Subcutaneous abdominal adipose tissue (tissue), 5 donors: ENCODE data around the gene YJEFN3.

Source experiments
- H3K27ac ChIP-seq: one replicate; pipeline ENCODE4 v1.7.0; 2013; ENCODE audit warnings: low read depth, mild to moderate bottlenecking, inconsistent platforms, low read length, moderate library complexity
- H3K27me3 ChIP-seq, 5 donors: one replicate each; pipeline ENCODE4 v1.7.0; 2013; ENCODE audit warnings: low read length in 5 of 5, inconsistent platforms in 1 of 5; ENCODE audit not compliant: control insufficient read depth in 5 of 5, insufficient read depth in 4 of 5
- H3K36me3 ChIP-seq, 5 donors: one replicate each; pipeline ENCODE4 v1.7.0; 2013; ENCODE audit warnings: low read length in 5 of 5; ENCODE audit not compliant: control insufficient read depth in 5 of 5, insufficient read depth in 5 of 5
- H3K4me1 ChIP-seq, 5 donors: one replicate each; pipeline ENCODE4 v1.7.0; 2013; ENCODE audit warnings: low read length in 5 of 5, mild to moderate bottlenecking in 3 of 5, moderate library complexity in 1 of 5; ENCODE audit not compliant: control insufficient read depth in 5 of 5, insufficient read depth in 5 of 5
- H3K4me3 ChIP-seq, 5 donors: one replicate each; pipeline ENCODE4 v1.7.0; 2013; ENCODE audit warnings: low read length in 5 of 5, low read depth in 1 of 5
- H3K9ac ChIP-seq, 5 donors: one replicate each; pipeline ENCODE4 v1.7.0; 2013; ENCODE audit warnings: low read length in 5 of 5, mild to moderate bottlenecking in 4 of 5, moderate library complexity in 3 of 5
- H3K9me3 ChIP-seq, 5 donors: one replicate each; pipeline ENCODE4 v1.7.0; 2013; ENCODE audit warnings: low read length in 5 of 5; ENCODE audit not compliant: control insufficient read depth in 5 of 5
- donor health status: healthy.
- donor health status: healthy.
- donor health status: healthy.
- donor health status: healthy.
- donor health status: healthy.

Gene YJEFN3

GRCh38 chr19:19488875-19489690 is 39.6 kb upstream of the YJEFN3 start:
- Histone ChIP-seq H3K4me1 (peaks cover 17 to 47% (median 43%) of the 10 kb centered on the region in 5 donors), H3K9me3 (no peaks in the 10 kb centered on the region), H3K36me3 (peaks cover 0 to 43% (median 23%) of the 10 kb centered on the region in 5 donors), H3K27ac (peak overlapping the region; percentile 94), H3K9ac (peak overlapping the region in 4 of 5 donors; percentile 38 to 71 (median 58)), H3K4me3 (peak overlapping the region; percentile 31 to 56 (median 53)), H3K27me3 (no peaks in the 10 kb centered on the region)

- Histone ChIP-seq H3K9me3 (no peaks in the 10 kb centered on the region), H3K36me3 (peaks cover 0 to 50% (median 30%) of the 10 kb centered on the region in 5 donors), H3K4me1 (peaks cover 16 to 45% (median 42%) of the 10 kb centered on the region in 5 donors), H3K27ac (peak overlapping the region; percentile 94), H3K27me3 (no peaks in the 10 kb centered on the region), H3K4me3 (peak overlapping the region in 4 of 5 donors; percentile 25 to 56 (median 49)), H3K9ac (peak overlapping the region; percentile 12 to 36 (median 26))
Observed at GRCh38 chr19:19489804-19490204, 38.9 kb upstream of the YJEFN3 start.

DNA sequence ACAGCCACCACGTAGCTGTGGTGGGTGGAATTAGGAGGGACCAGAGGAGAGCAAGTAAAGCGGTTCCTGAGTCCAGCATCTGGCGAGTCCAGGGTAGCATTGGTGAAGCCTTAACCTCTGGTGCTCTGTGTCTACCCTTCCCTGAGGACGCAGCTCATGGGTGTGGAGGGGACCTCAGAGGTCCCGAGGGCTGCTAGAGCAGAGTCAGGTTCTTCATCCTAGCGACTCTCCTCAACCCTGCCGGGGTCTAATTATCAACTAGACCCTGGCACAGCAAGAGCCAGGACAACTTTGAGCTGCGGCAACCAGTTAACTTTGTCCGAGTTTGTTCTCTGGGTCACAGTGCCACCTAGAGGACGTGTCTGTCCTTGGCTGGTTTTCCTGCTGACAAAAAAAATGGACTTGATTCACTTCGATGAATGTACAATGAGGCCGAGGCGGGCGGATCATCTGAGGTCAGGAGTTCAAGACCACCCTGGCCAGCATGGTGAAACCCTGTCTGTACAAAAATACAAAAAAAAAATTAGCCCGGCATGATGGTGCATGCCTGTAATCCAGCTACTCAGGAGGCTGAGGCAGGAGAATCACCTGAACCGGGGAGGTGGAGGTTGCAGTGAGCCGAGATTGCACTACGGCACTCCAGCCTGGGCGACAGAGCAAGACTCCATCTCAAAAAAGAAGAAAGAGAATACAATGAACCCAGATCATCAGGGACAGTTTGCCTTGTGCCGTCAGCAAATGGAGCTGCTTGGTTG is 38.3 kb upstream of the YJEFN3 start:
- peak overlapping the region; percentile 94 for H3K27ac ChIP-seq
- peaks cover 0 to 54% (median 31%) of the 10 kb centered on the region in 5 donors for H3K36me3 ChIP-seq
- peak overlapping the region in 3 of 5 donors; percentile 12 to 36 (median 14) for H3K9ac ChIP-seq
- H3K9me3 ChIP-seq: no peaks in the 10 kb centered on the region
- no peaks in the 10 kb centered on the region for H3K27me3 ChIP-seq
- H3K4me1 ChIP-seq: peaks cover 15 to 39% (median 36%) of the 10 kb centered on the region in 5 donors
- H3K4me3 ChIP-seq: peak overlapping the region in 3 of 5 donors; percentile 25 to 45 (median 28)

DNA sequence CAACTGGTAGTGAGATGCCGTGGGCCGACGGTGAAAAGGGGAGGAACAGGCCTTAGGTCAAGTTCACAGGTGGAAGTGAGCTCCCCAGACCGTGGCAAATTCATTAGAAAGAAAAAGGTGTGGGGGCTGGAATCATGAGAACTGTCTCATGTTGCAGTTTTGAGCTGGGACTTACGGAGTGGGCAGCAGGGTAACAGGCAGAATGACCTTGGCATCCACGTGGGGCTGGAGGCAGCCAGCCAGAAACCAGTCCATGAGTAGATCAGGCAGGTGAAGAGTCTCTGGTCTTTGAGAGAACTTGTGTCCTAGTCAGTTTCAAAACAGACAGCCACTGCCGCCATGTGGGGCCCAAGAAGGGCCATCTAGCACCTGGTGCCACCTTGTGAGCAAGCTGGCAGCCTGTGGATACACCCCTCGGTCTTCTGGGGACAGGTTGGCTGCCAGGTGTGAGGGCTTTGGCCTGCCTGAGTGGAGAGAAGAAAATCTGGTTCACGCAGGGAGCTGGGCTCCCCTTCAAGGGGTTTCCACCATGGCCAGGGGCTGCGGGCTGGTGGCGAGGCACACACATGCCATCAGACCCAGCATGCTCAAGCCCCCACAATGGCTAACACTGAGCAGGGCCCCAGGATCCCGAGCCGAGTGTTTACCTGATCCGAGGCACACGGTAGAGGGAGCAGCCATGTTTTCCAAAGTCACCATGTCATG is 37.2 kb upstream of the YJEFN3 start:
- H3K27me3 ChIP-seq: no peaks in the 10 kb centered on the region
- no peak overlapping the region for H3K4me3 ChIP-seq
- peaks cover 15 to 35% (median 31%) of the 10 kb centered on the region in 5 donors for H3K4me1 ChIP-seq
- H3K27ac ChIP-seq: no peak overlapping the region
- no peaks in the 10 kb centered on the region for H3K9me3 ChIP-seq
- no peak overlapping the region for H3K9ac ChIP-seq
- peaks cover 0 to 59% (median 41%) of the 10 kb centered on the region in 5 donors for H3K36me3 ChIP-seq

DNA sequence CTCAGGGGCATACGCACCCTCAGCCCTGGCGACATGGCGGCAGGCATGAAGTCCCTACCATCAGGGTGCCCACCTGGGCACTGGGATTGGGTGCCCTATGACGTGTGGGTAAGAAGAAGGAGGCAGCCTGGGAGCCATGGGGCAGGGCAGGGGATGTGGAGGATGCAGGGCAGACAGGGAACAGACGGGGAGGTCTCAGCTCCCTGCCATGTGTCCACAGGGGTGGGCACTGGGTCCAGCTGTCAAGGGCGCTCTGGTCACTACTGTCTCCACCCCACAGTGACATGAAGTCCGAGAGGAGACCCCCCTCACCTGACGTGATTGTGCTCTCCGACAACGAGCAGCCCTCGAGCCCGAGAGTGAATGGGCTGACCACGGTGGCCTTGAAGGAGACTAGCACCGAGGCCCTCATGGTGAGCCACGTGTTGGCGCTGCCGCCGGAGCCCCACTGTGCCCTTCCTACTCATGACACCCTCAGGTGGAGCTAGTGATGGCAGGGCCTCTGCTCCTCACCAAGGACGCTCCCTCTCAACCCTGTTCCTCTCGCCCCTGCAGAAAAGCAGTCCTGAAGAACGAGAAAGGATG is 36.6 kb upstream of the YJEFN3 start:
- H3K9me3 ChIP-seq: no peaks in the 10 kb centered on the region
- H3K4me1 ChIP-seq: peaks cover 15 to 35% (median 31%) of the 10 kb centered on the region in 5 donors
- H3K36me3 ChIP-seq: peaks cover 0 to 59% (median 45%) of the 10 kb centered on the region in 5 donors

GRCh38 chr19:19493841-19494546 is 34.7 kb upstream of the YJEFN3 start:
- H3K9ac ChIP-seq: peak overlapping the region in 1 of 5 donors; percentile 2
- peaks cover 0 to 76% (median 63%) of the 10 kb centered on the region in 5 donors for H3K36me3 ChIP-seq
- no peaks in the 10 kb centered on the region for H3K27me3 ChIP-seq
- H3K4me3 ChIP-seq: no peak overlapping the region
- H3K4me1 ChIP-seq: peaks cover 10 to 22% (median 17%) of the 10 kb centered on the region in 5 donors
- no peak overlapping the region for H3K27ac ChIP-seq
- H3K9me3 ChIP-seq: no peaks in the 10 kb centered on the region

More for the DNA sequence above, 36.6 kb upstream of the YJEFN3 start:
- Histone ChIP-seq H3K9ac (no peak overlapping the region), H3K27ac (no peak overlapping the region), H3K27me3 (no peaks in the 10 kb centered on the region), H3K4me3 (no peak overlapping the region)

DNA sequence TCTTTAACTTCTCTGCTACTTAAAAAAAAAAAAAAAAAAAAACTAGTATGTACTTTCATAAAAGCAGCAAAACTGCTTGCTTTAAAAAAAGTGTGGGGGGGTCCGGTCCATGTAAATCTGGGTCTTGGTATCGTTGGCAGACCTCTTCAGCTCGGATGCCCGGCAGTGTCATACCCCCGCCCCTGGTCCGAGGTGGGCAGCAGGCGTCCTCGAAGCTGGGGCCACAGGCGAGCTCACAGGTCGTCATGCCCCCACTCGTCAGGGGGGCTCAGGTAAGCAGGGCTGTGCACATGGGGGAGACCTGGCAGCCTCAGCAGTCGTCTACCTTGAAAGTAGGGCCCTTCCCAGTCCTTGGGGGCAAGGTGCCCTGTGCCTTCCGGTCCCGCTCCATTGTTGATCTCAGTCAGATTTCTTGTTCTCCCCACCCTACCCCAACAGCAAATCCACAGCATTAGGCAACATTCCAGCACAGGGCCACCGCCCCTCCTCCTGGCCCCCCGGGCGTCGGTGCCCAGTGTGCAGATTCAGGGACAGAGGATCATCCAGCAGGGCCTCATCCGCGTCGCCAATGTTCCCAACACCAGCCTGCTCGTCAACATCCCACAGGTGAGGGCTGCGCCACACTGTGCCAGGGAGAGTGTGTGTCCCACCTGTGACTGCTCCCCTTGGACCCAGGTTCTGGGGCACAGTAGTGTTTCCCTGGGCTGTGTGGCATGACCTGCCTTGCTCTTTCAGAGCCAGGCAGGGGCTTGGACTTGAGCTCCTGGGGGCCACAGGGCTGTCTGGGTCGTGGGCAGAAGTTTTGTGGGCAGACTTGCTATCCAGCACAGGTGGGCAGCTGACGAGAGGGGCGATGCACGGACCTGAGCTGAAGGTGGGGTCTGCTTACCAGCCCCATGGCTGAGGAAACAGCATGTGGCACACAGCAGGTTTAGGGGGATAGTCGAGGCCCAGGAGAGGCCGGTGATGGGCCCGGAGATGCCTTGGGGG is 32.8 kb upstream of the YJEFN3 start:
- Histone ChIP-seq H3K27me3 (no peaks in the 10 kb centered on the region), H3K36me3 (peaks cover 0 to 93% (median 82%) of the 10 kb centered on the region in 5 donors)

DNA sequence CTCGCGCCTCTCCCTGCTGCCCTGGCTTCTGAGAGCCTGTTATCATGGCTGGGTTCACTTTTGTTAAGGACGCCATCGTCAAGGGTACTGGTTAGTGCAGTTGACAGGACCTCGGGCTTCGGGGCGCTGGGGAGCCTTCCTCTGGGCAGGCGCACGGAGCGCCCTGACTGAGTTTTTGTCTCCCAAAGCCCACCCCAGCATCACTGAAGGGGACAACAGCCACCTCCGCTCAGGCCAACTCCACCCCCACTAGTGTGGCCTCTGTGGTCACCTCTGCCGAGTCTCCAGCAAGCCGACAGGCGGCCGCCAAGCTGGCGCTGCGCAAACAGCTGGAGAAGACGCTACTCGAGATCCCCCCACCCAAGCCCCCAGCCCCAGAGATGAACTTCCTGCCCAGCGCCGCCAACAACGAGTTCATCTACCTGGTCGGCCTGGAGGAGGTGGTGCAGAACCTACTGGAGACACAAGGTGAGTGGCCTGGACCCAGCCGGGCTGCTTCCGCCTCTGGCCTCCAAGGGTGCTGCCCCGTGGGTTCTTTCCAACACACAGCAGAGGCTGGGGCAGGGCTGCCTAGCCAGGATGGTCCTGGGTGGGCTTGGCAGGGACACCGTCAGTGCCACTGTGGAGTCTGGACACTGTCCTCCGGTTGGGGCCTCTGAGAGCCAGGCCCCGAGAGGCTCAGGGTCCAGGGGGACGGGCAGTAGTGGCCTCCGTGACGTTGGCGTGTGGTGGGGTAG is 30.3 kb upstream of the YJEFN3 start:
- no peaks in the 10 kb centered on the region for H3K27me3 ChIP-seq
- no peaks in the 10 kb centered on the region for H3K9me3 ChIP-seq
- peaks cover 0 to 94% (median 91%) of the 10 kb centered on the region in 5 donors for H3K36me3 ChIP-seq
- no peak overlapping the region for H3K27ac ChIP-seq
- no peak overlapping the region for H3K4me3 ChIP-seq
- H3K9ac ChIP-seq: no peak overlapping the region
- peaks cover 0 to 5% (median 0%) of the 10 kb centered on the region in 5 donors for H3K4me1 ChIP-seq

More for the DNA sequence above, 32.8 kb upstream of the YJEFN3 start:
- Histone ChIP-seq H3K9me3 (no peaks in the 10 kb centered on the region), H3K4me3 (no peak overlapping the region), H3K9ac (no peak overlapping the region), H3K4me1 (peaks cover 0 to 5% (median under 1%) of the 10 kb centered on the region in 5 donors), H3K27ac (no peak overlapping the region)
